HepG2 (cell line): ENCODE measurements around the gene CARD9. TPM values are rescaled to one million over a fixed set of nuclear protein-coding genes. Genes with fewer than 3 reads are reported as not detected.

Experiments used
- NFRKB ChIP-seq: fragments of 450-650 bp; IDR thresholded peaks from 2 replicates; pipeline ENCODE4 v1.6.1; 2017
- SATB2 ChIP-seq: sonication (generic); formaldehyde crosslinking; IDR thresholded peaks from 2 replicates; pipeline ENCODE4 v1.5.0; 2020; ENCODE audit warnings: missing genetic modification reagents
- STAT5B ChIP-seq: sonication (generic); formaldehyde crosslinking; IDR thresholded peaks from 2 replicates; pipeline ENCODE4 v1.4.0; 2020; ENCODE audit warnings: missing genetic modification reagents
- TFE3 ChIP-seq: IDR thresholded peaks from 2 replicates; pipeline ENCODE4 v1.6.1; 2016
- THAP7 ChIP-seq: sonication (generic); formaldehyde crosslinking; IDR thresholded peaks from 2 replicates; pipeline ENCODE4 v1.8.1; 2023; ENCODE audit warnings: mild to moderate bottlenecking, missing genetic modification reagents
- ZBTB46 ChIP-seq: sonication (generic); formaldehyde crosslinking; IDR thresholded peaks from 2 replicates; pipeline ENCODE4 v1.4.0; 2020; ENCODE audit warnings: mild to moderate bottlenecking, missing genetic modification reagents, borderline replicate concordance
- ZHX2 ChIP-seq, 2 experiments: sonication (generic) in 1 of 2; formaldehyde crosslinking in 1 of 2; IDR thresholded peaks; 2 replicates each; pipeline versions ENCODE4 v1.6.1 to v1.9.0; 2014 to 2022; ENCODE audit warnings: antibody characterized with exemption in 1 of 2, borderline replicate concordance in 1 of 2, inconsistent platforms in 1 of 2, low read depth in 1 of 2, missing genetic modification reagents in 1 of 2
- ZNF549 ChIP-seq: sonication (generic); formaldehyde crosslinking; IDR thresholded peaks from 2 replicates; pipeline ENCODE4 v1.5.0; 2020; ENCODE audit warnings: missing genetic modification reagents
- ZNF589 ChIP-seq: sonication (generic); formaldehyde crosslinking; conservative IDR thresholded peaks from 2 replicates; pipeline ENCODE4 v1.8.0; 2022; ENCODE audit warnings: mild to moderate bottlenecking, moderate library complexity, missing genetic modification reagents
- ZNF660 ChIP-seq: sonication (generic); formaldehyde crosslinking; IDR thresholded peaks from 2 replicates; pipeline ENCODE4 v1.5.1; 2020; ENCODE audit warnings: mild to moderate bottlenecking, low read depth, missing genetic modification reagents, borderline replicate concordance
- polyA plus RNA-seq, 8 experiments: library from polyadenylated mRNA; depleted of rRNA in 3 of 8; stranded (reverse) in 7 of 8; unstranded in 1 of 8; fragments of >200 nt; fragmentation: Illumina TruSeq in 4 of 8; extraction: Trizol in 4 of 8; gene quantifications; 2 replicates each; pipeline versions ENCODE4 v1.2.1 to v1.2.3, GENCODE V29; 2011 to 2016; ENCODE audit warnings: low read depth in 4 of 8, missing spikeins in 1 of 8, mixed read lengths in 1 of 8; ENCODE audit not compliant: insufficient read depth in 1 of 8
- total RNA-seq, 5 experiments: library from RNA; depleted of rRNA; stranded (reverse); fragments of >200 nt; fragmentation: Illumina TruSeq; extraction: Trizol; gene quantifications; 2 replicates each; pipeline ENCODE4 v1.2.3, GENCODE V29; 2016; ENCODE audit warnings: low read depth in 1 of 5

CARD9 gene
- total and polyA plus RNA-seq, 2 of the 13 experiments (the other 11 are each of a cell fraction or from before 2014, with no cell fraction given): 3.3 to 7.4 TPM

- no peak for TF ChIP-seq ZHX2 (IDR thresholded peaks at IDR 0.05; ENCODE audit: low read depth)
- TF ChIP-seq ZHX2 (CRISPR knock-in tag; IDR thresholded peaks at IDR 0.05; ENCODE audit: borderline replicate concordance): no peak
- no peak for TF ChIP-seq STAT5B
- no peak; the same call in 1 of the 2 replicates for TF ChIP-seq THAP7
- no peak for TF ChIP-seq SATB2
- no peak for TF ChIP-seq ZNF589 (CRISPR knock-in tag)
- no peak for TF ChIP-seq ZNF549 (CRISPR knock-in tag)
- no peak for TF ChIP-seq NFRKB
- no peak for TF ChIP-seq ZNF660
- 0 out of 2 replicates have a peak, but pooled peaks have one; percentile 22 for TF ChIP-seq TFE3 (CRISPR knock-in tag)
- 0 out of 2 replicates have a peak, but pooled peaks have one; percentile 66 for TF ChIP-seq ZBTB46 (CRISPR knock-in tag)
Observed at GRCh38 chr9:136372561-136373299, 739 bp downstream of the CARD9 start (continued).
